Measurements from ENCODE around the gene ANO5. TPM values are rescaled to one million over a fixed set of nuclear protein-coding genes. Genes with fewer than 3 reads are reported as not detected.

ANO5 gene
- total RNA-seq, 1 experiment from 2014 or later: 6.2 TPM

Other genes starting within 250 kb of the ANO5 start
- gene SLC17A6, start 145.3 kb downstream of the ANO5 start, total RNA-seq (2014; rRNA removed; shearing (Covaris generic)): not detected in 2 replicates